Activated CD8-positive, alpha-beta memory T cell treated with anti-CD3 and anti-CD28 coated beads for 4 hours (primary cell): ENCODE results near the gene RNU1-3.
"Not testable (repeated sequence)": the region's sequence is repeated elsewhere in the genome, so short reads cannot be mapped to it uniquely, and the experiment has no call there.

Source experiments
- DNase-seq, 2 donors: peaks; one replicate each; pipeline ENCODE4 v3.0.0-alpha.2; 2020; ENCODE audit warnings: low read depth in 2 of 2

RNU1-3 gene

GRCh38 chr1:16639091-16640031, 27.4 kb downstream of the RNU1-3 start:
- not testable (repeated sequence) for DNase-seq

DNA sequence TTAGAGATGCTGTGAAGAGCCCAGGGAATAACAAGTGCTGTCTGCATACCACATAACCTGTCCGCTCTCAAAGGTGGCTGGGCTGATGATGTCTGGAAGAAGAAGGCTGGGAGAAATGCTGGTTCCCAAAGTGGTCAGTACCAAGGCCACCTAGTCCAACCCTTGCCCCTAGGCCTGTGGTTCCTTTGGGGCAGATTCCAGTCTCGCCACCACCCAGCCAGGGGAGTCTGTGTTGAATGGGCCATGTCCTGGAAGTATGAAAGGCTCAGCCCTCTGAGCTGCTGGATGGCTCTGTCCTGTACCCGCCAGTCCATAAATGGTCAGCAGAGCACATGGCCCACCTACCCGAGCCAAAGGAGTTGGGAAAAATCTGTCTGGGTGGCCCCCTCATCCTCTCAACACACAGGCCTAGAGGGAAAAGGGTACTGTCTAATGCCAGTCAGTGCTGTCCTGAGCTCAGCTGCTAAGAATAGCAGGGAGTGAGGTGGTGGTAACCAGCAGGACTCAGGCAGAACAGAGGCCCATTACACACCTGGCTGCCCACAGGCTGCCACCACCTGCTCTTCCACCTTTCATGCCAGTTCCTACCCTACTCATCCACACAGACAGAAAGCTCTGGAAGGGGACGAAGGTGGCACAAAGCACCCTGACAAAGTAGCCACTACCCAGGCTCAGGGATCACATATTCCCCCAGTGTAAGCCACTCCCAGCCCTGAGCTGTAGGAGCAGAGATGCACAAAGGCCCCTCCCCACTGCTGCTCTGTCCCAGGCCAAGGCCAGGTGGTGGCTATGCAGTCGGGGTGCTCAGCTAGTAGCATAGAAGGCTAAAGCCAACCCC, 28.6 kb downstream of the RNU1-3 start:
- DNase-seq, result not testable (repeated sequence)

GRCh38 chr1:16636551-16637195, 30.1 kb downstream of the RNU1-3 start:
- DNase-seq, result not testable (repeated sequence)

- DNase-seq, result not testable (repeated sequence)
Observed at GRCh38 chr1:16635959-16636358, 30.8 kb downstream of the RNU1-3 start.

DNA sequence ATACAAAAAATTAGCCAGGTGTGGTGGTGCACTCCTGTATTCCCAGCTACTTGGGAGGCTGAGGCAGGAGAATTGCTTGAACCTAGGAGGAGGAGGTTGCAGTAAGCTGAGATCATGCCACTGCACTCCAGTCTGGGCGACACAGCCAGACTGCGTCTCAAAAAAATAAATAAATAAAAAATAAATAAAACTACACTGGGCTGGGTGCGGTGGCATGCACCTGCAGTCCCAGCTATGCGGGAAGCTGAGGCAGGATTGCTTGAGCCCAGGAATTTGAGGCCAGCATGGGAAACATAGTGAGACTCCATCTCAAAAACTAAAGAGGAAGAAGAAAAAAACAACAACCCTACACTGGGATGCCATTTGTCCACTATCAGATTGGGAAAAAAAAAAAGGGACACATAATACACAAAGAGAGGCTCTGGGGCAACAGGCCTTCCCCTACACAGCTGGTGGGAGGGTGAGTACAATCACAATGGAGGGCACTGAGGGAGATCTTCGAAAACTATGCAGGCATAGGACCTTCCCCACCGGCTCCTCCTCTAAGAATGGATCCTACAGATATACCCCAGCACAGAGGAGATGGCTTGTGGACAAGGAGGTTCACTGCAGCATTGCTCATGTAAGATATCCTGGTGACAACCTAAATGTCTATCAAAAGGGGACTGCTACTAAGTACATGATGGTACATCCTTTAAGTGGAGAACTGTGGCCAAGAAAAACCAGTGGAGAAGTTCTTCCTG, 33.0 kb downstream of the RNU1-3 start:
- not testable (repeated sequence) for DNase-seq

DNA sequence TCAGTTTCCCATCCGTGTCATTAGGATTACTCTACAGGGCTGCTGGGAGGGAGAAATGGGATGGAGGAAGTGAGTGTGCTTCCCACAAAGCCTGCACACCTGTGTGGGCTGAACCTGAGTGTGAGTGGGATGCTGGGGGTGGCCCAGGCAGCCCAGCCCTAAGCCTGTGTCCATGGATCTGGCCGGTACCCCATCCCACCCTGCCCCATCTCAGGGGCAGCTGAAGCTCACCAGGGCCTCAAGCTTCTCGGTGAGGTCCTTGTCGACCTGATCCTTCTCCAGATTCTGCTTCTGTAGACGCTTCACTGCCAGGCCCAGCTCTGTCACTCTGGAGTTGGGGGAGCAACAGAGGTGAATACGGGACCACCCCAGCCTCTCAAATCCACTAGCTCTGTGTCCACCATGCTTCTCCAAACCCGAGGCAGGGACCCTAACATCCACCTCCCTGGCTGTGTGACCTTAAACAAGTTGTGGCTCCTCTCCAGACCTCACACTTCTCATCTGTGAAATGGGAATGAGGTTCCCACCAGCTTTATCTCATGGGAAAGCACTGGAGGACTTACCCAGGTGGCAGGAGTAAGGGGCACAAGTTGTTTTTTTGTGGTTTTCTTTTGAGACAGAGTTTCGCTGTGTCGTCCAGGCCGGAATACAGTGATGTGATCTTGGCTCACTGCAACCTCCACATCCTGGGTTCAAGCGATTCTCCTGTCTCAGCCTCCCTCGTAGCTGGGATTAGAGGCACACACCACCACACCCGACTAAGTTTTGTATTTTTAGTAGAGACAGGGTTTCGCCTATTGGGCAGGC, 34.5 kb downstream of the RNU1-3 start:
- DNase-seq, result not testable (repeated sequence)

DNA sequence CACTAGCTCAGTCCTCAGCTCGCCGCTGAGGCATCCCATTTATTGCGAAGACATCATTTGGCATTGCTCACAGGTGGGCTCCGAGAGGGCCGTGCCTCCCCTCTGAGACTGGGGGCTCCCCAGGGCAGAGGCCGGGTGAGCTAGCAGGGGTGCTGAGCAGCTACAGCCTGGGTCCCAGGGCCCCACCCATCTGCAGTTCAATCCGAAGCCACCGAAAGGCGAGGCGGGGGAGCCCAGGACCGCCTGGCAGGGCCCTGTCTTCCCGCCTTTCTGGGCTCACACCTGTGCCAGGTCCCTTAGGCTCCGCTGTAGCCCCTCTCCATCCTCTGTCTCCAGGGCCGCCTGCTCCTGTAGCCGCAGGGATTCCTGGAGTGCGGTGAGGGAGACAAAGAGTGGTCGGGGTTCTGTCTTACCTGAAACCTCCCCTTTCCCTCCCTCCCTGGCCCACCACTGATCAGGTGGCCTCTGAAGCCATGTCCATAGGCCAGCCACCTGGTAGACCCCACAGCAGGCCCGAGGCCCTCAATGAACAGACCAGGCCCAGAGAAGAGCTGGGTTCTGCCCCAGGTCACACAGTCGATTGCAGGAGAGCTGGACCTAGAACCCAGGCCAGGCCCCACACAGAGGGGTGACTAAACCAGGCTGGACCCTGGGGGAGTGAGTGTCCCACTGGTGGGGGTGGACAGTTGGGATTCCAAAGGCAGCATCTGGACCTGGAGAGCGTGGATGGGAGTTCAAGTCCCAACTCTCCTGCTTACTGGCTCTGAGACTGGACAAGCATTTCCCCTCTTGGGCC, 35.3 kb downstream of the RNU1-3 start:
- DNase-seq, result no peak

- DNase-seq, result no peak
Observed at GRCh38 chr1:16630661-16631247, 36.0 kb downstream of the RNU1-3 start.

DNA sequence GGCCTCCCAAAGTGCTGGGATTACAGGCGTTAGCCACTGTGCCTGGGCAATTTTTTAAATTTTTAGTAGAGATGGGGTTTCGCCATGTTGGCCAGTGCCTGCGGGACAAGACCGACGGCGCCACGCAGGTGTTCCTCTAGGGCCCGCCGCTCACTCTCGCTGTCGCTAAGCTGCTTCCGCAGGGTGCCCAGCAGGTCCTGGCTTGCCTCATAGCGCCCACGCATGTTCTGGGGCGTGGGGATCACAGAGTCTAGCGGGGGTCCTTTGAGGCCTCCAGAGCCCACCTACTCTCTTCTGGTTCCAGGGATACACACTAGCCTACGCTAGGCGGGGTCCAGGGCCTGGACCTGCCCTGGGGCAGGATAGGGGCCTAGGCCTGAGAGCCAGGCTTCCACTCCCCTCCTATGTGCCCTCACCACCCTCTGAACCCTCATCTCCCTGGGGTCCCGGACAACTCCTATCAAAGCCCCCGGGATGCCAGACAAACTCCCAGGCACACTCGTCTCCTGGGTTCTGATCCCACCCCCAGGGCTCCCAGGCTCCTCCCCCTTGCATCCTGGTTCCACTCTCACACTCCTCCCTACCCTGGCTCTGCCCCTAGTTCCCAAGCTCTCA, 36.7 kb downstream of the RNU1-3 start:
- DNase-seq, result not testable (repeated sequence)

GRCh38 chr1:16628361-16629111, 38.2 kb downstream of the RNU1-3 start:
- no peak for DNase-seq

DNA sequence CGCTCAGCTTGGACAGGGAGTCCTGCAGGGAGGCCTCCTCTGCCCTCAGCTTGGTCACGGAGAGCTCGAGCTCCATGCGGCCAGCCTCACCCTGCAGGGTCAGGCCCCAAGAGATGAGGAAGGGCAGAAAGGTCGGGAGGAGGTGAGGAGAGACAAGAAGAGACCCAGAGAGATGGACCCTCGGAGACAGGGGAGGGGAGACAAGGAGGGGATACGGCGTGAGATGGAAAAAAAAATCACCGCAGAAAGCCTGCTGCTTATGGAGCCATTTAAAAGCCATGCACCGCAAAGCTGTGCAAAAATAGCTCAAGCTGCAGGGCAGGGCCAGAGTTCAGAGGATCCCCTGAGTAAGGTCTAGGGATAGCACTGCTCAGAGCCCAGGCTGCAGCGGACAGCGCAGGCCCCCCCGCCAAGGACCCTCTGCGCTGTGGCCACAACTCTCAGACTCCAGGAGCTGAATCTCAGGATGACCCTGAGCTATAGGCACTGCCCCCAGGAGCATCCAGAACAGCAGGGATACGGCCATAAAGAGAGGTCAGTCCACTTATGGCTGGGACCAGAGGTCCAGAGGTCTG, 40.3 kb downstream of the RNU1-3 start:
- not testable (repeated sequence) for DNase-seq

GRCh38 chr1:16625497-16626408, 41.0 kb downstream of the RNU1-3 start:
- no peak for DNase-seq

DNA sequence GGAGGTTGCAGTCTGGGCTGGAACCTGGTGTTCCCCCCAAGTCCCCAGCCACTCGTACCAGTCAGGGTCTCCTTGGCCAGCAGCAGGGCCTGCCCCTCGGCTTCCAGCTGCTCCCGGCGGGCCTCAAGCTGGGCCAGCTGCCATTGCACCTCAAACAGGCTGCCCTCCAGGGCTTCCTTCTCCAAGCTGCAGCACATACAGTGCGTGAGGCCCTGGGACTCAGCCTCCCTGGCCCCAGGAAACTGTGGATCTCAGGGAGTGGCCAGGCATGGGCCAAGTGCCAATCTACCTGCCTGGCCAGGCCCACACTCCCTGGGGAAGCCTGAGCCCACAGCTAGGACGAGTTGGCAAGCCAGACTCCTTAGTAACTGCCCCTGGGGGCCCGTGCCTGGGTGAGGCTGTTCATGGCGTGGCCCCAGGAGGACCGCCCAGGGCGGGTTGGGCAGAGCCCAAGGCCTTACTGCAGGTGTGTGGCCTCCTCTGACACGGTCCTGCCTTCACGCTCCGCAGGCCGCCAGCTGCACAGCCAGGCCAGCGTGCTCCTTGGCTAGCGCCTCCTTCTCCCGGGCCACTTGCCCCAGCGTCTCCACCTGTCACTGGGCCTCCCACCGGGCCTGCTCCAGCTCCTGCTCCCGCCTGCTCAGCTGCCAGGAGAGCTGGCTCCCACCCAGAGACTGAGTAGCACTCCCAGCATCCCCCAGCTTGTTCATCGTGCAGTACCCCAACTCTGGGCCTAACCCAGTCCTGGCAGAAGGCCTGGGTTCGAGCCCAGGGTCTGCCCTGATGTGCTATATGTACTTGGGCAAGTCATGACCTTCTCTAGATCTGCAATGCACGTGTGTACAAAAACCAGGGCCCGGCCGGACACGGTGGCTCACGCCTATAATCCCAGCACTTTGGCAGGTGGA, 42.7 kb downstream of the RNU1-3 start:
- not testable (repeated sequence) for DNase-seq

DNA sequence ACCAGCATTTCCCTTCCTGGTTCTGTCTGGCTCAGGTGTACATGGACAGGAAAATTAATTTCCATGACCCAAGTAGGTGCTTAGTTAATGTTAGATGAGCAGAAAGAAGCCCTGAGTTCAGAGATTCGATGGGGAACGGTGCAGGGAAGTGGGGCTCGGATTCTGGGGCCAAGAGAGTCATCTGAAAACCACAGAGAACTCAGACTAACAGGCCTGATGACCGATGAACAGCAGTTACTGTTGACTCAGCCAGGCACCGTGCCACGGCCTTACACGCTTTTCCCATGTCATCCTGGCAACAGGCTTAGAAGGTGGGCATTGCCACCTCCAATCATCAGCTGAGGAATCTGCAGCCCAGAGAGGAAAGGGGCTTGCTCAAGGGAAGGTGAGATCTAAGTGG, 43.4 kb downstream of the RNU1-3 start:
- DNase-seq, result not testable (repeated sequence)

- not testable (repeated sequence) for DNase-seq
Observed at GRCh38 chr1:16621681-16622315, 45.0 kb downstream of the RNU1-3 start.
